GM10266 (cell line): ENCODE results near the gene IGF2BP2.

ENCODE experiments used
- DNase-seq: peaks from one replicate; pipeline ENCODE4 v3.0.0; 2012; ENCODE audit errors: extremely low spot score
- TF ChIP-seq, protein P1 (sequence below): IDR thresholded peaks from 2 replicates; pipeline ENCODE4 v1.5.1; 2012; ENCODE audit warnings: mild to moderate bottlenecking, low read depth; ENCODE audit not compliant: control insufficient read depth, insufficient read depth; ENCODE audit errors: missing control alignments

IGF2BP2 gene

DNA sequence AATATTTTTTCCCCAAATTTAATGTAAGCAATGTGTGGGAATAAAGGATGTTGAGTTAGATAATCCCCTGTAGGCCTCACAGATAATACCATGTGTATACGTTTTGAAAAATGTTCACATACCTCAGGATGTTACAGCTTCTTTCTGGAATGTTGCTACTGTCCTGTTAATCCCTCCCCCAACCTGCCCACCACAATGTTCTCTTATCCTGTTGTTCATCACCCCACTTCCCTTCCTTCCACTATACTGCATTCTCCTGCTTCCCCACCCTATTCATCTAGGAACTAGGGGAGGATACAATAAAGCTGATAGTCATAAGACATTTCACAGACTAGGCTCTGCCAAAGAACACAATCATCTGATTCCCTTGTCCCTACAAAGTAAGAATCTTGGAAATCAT, 92.1 kb downstream of the IGF2BP2 start:
- no peak for DNase-seq
- TF ChIP-seq, protein P1, sequence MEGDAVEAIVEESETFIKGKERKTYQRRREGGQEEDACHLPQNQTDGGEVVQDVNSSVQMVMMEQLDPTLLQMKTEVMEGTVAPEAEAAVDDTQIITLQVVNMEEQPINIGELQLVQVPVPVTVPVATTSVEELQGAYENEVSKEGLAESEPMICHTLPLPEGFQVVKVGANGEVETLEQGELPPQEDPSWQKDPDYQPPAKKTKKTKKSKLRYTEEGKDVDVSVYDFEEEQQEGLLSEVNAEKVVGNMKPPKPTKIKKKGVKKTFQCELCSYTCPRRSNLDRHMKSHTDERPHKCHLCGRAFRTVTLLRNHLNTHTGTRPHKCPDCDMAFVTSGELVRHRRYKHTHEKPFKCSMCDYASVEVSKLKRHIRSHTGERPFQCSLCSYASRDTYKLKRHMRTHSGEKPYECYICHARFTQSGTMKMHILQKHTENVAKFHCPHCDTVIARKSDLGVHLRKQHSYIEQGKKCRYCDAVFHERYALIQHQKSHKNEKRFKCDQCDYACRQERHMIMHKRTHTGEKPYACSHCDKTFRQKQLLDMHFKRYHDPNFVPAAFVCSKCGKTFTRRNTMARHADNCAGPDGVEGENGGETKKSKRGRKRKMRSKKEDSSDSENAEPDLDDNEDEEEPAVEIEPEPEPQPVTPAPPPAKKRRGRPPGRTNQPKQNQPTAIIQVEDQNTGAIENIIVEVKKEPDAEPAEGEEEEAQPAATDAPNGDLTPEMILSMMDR = no peak

DNA sequence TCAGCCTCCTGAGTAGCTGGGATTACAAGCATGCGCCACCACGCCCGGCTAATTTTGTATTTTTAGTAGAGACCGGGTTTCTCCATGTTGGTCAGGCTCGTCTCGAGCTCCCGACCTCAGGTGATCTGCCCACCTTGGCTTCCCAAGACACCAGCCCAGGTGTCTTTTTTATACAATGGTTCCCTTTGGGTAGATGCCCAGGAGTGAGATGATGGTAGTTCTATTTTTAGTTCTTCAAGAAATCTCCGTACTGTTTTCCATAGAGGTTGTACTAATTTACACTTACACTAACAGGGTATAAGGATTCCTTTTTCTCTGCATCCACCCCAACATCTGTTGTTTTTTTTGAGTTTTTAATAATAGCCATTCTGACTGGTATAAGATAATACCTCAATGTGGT, 94.3 kb downstream of the IGF2BP2 start:
- TF ChIP-seq, protein P1 = no peak
- DNase-seq = no peak

DNA sequence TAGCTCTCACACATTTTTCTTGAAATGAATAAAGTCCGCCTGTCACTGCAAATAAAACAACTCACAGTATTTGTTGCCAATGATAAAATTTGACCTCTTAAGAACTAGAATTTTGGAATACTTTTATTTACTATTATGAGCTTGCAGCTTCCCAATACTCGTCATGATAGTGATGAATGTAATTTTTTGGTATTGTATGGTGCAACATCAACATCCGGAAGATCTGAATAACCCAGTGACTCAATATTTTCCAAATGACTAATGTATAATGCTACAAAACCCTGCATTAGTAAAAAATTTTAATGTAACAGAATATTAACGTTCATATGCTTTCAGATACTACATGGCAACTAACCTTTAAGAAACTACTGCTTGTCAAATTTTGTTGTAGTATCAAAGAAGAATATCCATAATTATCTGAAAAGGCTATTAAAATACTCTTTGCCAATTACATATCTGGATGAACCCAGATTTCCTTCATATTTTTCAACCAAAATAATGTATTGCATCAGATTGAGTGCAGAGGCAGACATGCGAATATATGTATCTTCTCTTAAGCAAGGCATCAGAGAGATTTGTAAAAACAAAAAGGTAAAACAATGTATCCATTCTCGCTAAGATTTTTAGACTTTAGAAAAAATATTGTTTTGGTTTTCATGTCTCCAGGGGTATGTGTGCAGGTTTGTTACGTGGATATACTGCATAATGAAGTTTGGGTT, 95.3 kb downstream of the IGF2BP2 start:
- TF ChIP-seq, protein P1 = no peak
- no peak for DNase-seq

DNA sequence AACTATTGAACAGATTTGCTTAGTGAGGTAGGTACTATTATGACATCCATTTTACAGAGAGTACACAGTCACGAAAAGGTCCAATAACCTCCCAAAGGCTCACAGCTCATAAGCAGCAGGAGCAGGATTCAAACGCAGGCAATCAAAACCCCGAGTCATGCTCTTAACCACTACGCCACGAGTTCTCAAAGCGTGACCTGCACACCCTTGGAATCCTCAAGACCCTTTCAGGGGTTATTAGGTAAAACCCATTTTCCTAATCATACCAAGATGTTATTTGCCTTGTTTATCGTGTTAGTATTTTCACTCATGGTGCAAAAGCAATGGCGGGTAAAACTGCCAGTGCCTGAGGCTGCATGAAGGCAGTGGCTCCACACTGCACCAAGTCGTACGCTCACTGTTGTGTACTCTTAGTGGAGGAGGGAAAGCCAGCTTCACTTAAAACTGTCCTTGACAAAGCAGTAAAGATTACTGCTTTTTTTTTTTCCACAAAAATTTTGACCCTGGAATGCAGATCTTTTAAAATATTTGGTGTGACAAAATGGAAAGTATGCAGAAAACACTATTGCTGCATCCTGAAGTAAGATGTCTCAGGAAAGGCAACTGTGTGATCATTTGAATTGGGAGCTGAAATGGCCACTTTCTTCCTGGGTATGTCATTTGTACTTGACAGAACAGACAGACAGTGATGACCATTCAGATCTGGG, 96.1 kb downstream of the IGF2BP2 start:
- TF ChIP-seq, protein P1 = no peak
- DNase-seq = no peak

DNA sequence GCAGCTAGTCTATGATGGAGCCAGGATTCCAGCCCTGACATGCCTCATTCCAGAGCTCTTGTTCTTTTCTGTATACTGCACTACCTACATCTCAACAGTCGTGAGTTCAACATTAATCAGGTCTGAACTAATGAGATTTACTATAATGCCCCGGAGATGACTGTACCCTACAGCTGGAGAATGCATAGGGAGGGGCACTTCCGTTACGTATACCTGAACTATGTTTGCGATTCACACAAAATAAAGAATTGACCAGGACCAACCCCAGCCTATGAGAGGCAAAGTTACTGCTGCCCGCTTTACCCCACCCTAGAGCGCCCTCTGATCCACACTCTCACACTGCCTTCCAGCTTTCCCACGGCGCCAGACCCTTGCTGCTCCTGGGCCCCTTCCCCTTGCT, 97.0 kb downstream of the IGF2BP2 start:
- no peak for DNase-seq

DNA sequence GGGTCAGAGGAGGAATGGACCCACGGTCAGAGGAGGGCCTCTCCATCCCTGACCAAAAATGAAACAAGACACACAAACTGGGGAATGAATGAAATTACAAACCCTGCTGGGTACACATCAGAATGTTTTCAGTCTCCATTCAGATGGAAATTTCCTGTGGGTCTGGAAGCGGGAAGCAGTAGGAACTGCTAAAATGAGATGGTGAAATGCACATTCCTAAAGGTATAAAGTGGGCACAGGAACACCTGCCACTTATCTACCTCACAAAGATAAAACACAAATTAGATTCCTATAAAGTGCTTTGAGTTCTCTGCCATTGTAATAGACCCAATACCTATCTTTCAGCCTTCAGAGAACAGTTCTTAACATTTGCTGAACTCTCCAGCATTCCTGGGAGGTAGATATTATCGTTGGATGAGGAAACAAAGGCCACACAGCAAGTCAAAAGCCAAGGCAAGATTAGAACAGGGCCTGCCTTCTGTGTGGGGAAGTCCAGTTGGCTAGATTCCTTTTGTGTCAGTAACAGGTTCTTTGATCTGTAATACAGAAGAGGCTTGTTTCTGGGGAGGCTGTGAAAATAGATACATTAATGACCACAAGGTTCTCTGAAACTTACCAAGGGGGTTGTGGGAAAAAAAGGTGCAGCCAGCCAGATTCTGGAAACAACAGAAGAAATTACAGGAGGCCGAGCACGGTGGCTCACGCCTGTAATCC, 98.4 kb downstream of the IGF2BP2 start:
- TF ChIP-seq, protein P1 = no peak
- DNase-seq = peak; percentile 53

More for the DNA sequence above, 97.0 kb downstream of the IGF2BP2 start:
- TF ChIP-seq, protein P1 = no peak
